Measurements from ENCODE around the gene TRRAP.

GRCh38 chr7:98945852-98946251, 67.5 kb downstream of the TRRAP start:
- TF ChIP-seq JUND (IDR thresholded peaks at IDR 0.05): no peak
- TF ChIP-seq, protein P1, sequence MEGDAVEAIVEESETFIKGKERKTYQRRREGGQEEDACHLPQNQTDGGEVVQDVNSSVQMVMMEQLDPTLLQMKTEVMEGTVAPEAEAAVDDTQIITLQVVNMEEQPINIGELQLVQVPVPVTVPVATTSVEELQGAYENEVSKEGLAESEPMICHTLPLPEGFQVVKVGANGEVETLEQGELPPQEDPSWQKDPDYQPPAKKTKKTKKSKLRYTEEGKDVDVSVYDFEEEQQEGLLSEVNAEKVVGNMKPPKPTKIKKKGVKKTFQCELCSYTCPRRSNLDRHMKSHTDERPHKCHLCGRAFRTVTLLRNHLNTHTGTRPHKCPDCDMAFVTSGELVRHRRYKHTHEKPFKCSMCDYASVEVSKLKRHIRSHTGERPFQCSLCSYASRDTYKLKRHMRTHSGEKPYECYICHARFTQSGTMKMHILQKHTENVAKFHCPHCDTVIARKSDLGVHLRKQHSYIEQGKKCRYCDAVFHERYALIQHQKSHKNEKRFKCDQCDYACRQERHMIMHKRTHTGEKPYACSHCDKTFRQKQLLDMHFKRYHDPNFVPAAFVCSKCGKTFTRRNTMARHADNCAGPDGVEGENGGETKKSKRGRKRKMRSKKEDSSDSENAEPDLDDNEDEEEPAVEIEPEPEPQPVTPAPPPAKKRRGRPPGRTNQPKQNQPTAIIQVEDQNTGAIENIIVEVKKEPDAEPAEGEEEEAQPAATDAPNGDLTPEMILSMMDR (IDR thresholded peaks at IDR 0.05; ENCODE audit: low read depth, low read length, missing input control): no peak
- no peak for TF ChIP-seq GABPA (IDR thresholded peaks at IDR 0.05 in 1 of 2, conservative IDR thresholded peaks at IDR 0.05 in 1 of 2)
